H1 (cell line): ENCODE data around the gene RPL6. TPM values are rescaled to one million over a fixed set of nuclear protein-coding genes. Genes with fewer than 3 reads are reported as not detected.

ENCODE experiments used
- CTCF ChIA-PET: fragments of 300-600 bp; sonication (Branson Sonifier 250); formaldehyde crosslinking; loops from one replicate; lab custom pipeline; 2021; ENCODE audit not compliant: partially characterized antibody; lab: Charles Lee
- POLR2A ChIA-PET: fragments of 300-600 bp; sonication (Branson Sonifier 250); formaldehyde crosslinking; loops from one replicate; lab custom pipeline; 2021; ENCODE audit warnings: inconsistent platforms; ENCODE audit not compliant: partially characterized antibody; lab: Charles Lee
- DNase-seq, 2 experiments: peaks; one replicate each; pipeline versions ENCODE4 v3.0.0 to v3.0.0-alpha.2; 2010 to 2022; ENCODE audit warnings: low spot score in 2 of 2, low read depth in 1 of 2, mixed read lengths in 1 of 2
- FAIRE-seq: peaks from 2 replicates; lab custom pipeline; 2011; peaks lifted over from hg19 to GRCh38; lab: Jason Lieb, UNC
- H2AFZ ChIP-seq: 2 replicates; pipeline ENCODE4 v1.8.1; 2012; ENCODE audit warnings: low read length, inconsistent platforms
- H2AK5ac ChIP-seq: 2 replicates; pipeline ENCODE4 v1.6.1; 2013; ENCODE audit warnings: low read depth, low read length
- H2BK120ac ChIP-seq: replicated peaks from 2 replicates; pipeline ENCODE3; 2013; ENCODE audit warnings: low read depth, low read length, inconsistent platforms
- H2BK12ac ChIP-seq: 2 replicates; pipeline ENCODE4 v1.6.1; 2013; ENCODE audit warnings: low read depth, low read length
- H2BK15ac ChIP-seq: 2 replicates; pipeline ENCODE4 v1.6.1; 2013; ENCODE audit warnings: low read length
- H2BK20ac ChIP-seq: 2 replicates; pipeline ENCODE4 v1.6.1; 2013; ENCODE audit warnings: low read length
- H2BK5ac ChIP-seq: 2 replicates; pipeline ENCODE4 v1.6.1; 2013; ENCODE audit warnings: low read depth, low read length
- H3K14ac ChIP-seq: 2 replicates; pipeline ENCODE4 v1.6.1; 2013; ENCODE audit warnings: inconsistent platforms; ENCODE audit not compliant: insufficient read length
- H3K18ac ChIP-seq: 2 replicates; pipeline ENCODE4 v1.6.1; 2013; ENCODE audit warnings: low read length; ENCODE audit errors: extremely low read depth
- H3K23ac ChIP-seq: 2 replicates; pipeline ENCODE4 v1.6.1; 2013; ENCODE audit warnings: inconsistent platforms; ENCODE audit not compliant: insufficient read length
- H3K23me2 ChIP-seq: 2 replicates; pipeline ENCODE4 v1.6.1; 2013; ENCODE audit warnings: low read depth, low read length
- H3K27ac ChIP-seq: 2 replicates; pipeline ENCODE4 v1.6.1; 2011; ENCODE audit warnings: low read depth, low read length, inconsistent platforms
- H3K27me3 ChIP-seq, 4 experiments: replicated peaks in 1 of 4; 1 replicate in 1 of 4; 2 replicates in 3 of 4; pipeline versions ENCODE4 v1.6.1 to v1.8.1; 2011 to 2013; ENCODE audit warnings: low read length in 3 of 4, mild to moderate bottlenecking in 3 of 4, inconsistent platforms in 2 of 4, mixed read lengths in 2 of 4, moderate library complexity in 1 of 4; ENCODE audit not compliant: control insufficient read depth in 3 of 4, insufficient read depth in 3 of 4; ENCODE audit errors: extremely low read depth in 1 of 4
- H3K36me3 ChIP-seq, 4 experiments: 2 replicates each; pipeline versions ENCODE4 v1.6.1 to v1.8.1; 2011 to 2013; ENCODE audit warnings: mild to moderate bottlenecking in 4 of 4, low read length in 3 of 4, moderate library complexity in 2 of 4, control low read depth in 1 of 4, inconsistent platforms in 1 of 4; ENCODE audit not compliant: insufficient read depth in 4 of 4, control insufficient read depth in 2 of 4
- H3K4ac ChIP-seq: replicated peaks from 2 replicates; pipeline ENCODE3; 2013; ENCODE audit warnings: low read length, low read depth, mixed read lengths, inconsistent platforms; ENCODE audit not compliant: insufficient read length
- H3K4me1 ChIP-seq, 4 experiments: replicated peaks in 1 of 4; 1 replicate in 1 of 4; 2 replicates in 3 of 4; pipeline versions ENCODE4 v1.6.1 to v1.8.1; 2011 to 2013; ENCODE audit warnings: low read length in 3 of 4, inconsistent platforms in 2 of 4, mixed read lengths in 1 of 4; ENCODE audit not compliant: insufficient read depth in 4 of 4, control insufficient read depth in 3 of 4
- H3K4me2 ChIP-seq, 2 experiments: 2 replicates each; pipeline versions ENCODE4 v1.6.1 to v1.8.1; 2011 to 2013; ENCODE audit warnings: low read depth in 2 of 2, low read length in 2 of 2, control low read depth in 1 of 2, inconsistent platforms in 1 of 2, mild to moderate bottlenecking in 1 of 2; ENCODE audit not compliant: insufficient read depth in 1 of 2
- H3K4me3 ChIP-seq, 4 experiments: fragments of 200-600, 300-600 bp in 1 of 4; sonication (generic), shearing (Covaris generic), sonication (Bioruptor Twin) in 1 of 4; 2 replicates each; pipeline versions ENCODE4 v1.5.1 to v1.8.1; 2011 to 2016; ENCODE audit warnings: low read length in 4 of 4, low read depth in 3 of 4, control low read depth in 2 of 4, inconsistent platforms in 2 of 4, mild to moderate bottlenecking in 2 of 4, mixed read lengths in 1 of 4, moderate library complexity in 1 of 4; ENCODE audit not compliant: insufficient read depth in 2 of 4; ENCODE audit errors: extremely low read depth in 1 of 4
- H3K56ac ChIP-seq: replicated peaks from 2 replicates; pipeline ENCODE3; 2013; ENCODE audit warnings: low read depth, mild to moderate bottlenecking, mixed read lengths, low read length, inconsistent platforms; ENCODE audit not compliant: insufficient read length
- H3K79me1 ChIP-seq: 2 replicates; pipeline ENCODE4 v1.6.1; 2013; ENCODE audit warnings: low read depth, low read length, control low read depth
- H3K79me2 ChIP-seq, 2 experiments: 2 replicates each; pipeline versions ENCODE4 v1.6.1 to v1.8.1; 2012 to 2013; ENCODE audit warnings: low read length in 2 of 2, mild to moderate bottlenecking in 2 of 2, inconsistent platforms in 1 of 2; ENCODE audit not compliant: insufficient read depth in 2 of 2, control insufficient read depth in 1 of 2
- H3K9ac ChIP-seq, 4 experiments: replicated peaks in 1 of 4; 1 replicate in 1 of 4; 2 replicates in 3 of 4; pipeline versions ENCODE4 v1.6.1 to v1.8.1; 2011 to 2013; ENCODE audit warnings: low read depth in 3 of 4, low read length in 3 of 4, control low read depth in 2 of 4, mild to moderate bottlenecking in 2 of 4, moderate library complexity in 2 of 4, inconsistent platforms in 1 of 4; ENCODE audit errors: extremely low read depth in 1 of 4
- H3K9me3 ChIP-seq, 2 experiments: 2 replicates each; pipeline versions ENCODE4 v1.6.1 to v1.8.1; 2012 to 2013; ENCODE audit warnings: mild to moderate bottlenecking in 2 of 2, moderate library complexity in 2 of 2, control low read depth in 1 of 2, inconsistent platforms in 1 of 2, low read depth in 1 of 2, low read length in 1 of 2, mixed read lengths in 1 of 2; ENCODE audit not compliant: insufficient read depth in 2 of 2
- H4K20me1 ChIP-seq, 2 experiments: replicated peaks in 1 of 2; 2 replicates each; pipeline versions ENCODE3 to v1.8.1; 2011 to 2013; ENCODE audit warnings: inconsistent platforms in 2 of 2, low read length in 2 of 2, mild to moderate bottlenecking in 1 of 2; ENCODE audit not compliant: insufficient read depth in 2 of 2, control insufficient read depth in 1 of 2
- H4K5ac ChIP-seq: 2 replicates; pipeline ENCODE4 v1.6.1; 2013; ENCODE audit warnings: low read length, low read depth, mixed read lengths, inconsistent platforms; ENCODE audit not compliant: insufficient read length
- H4K8ac ChIP-seq: 2 replicates; pipeline ENCODE4 v1.8.0; 2013; ENCODE audit warnings: mild to moderate bottlenecking, moderate library complexity, low read length, inconsistent platforms; ENCODE audit not compliant: insufficient read depth; ENCODE audit errors: extremely low read depth
- H4K91ac ChIP-seq: replicated peaks from 2 replicates; pipeline ENCODE3; 2013; ENCODE audit warnings: low read length, mixed read lengths, inconsistent platforms; ENCODE audit not compliant: insufficient read length
- BACH1 ChIP-seq: IDR thresholded peaks from 2 replicates; pipeline ENCODE4 v1.6.1; 2012; ENCODE audit warnings: low read length, improper control_type of control experiment
- BCL11A ChIP-seq, 2 experiments: IDR thresholded peaks; one replicate each; pipeline ENCODE4 v1.6.1; 2011; ENCODE audit warnings: low read depth in 2 of 2, low read length in 2 of 2, mild to moderate bottlenecking in 2 of 2
- POLR2A ChIP-seq, 2 experiments: IDR thresholded peaks; 1 replicate in 1 of 2; 2 replicates in 1 of 2; pipeline ENCODE4 v1.6.1; 2011; ENCODE audit warnings: low read depth in 2 of 2, low read length in 2 of 2, mild to moderate bottlenecking in 2 of 2; ENCODE audit errors: control extremely low read depth in 1 of 2
- RNF2 ChIP-seq: fragments of 200-900, 300-1000 bp; sonication (generic); IDR thresholded peaks from 2 replicates; pipeline ENCODE4 v1.7.1; 2016; ENCODE audit warnings: borderline replicate concordance, low read depth, mild to moderate bottlenecking, antibody characterized with exemption, low read length; ENCODE audit not compliant: poor library complexity, severe bottlenecking; ENCODE audit errors: missing control alignments
- WGBS, 2 experiments: shearing (Covaris generic) in 1 of 2; methylation state at CpG; one replicate each; pipeline versions ENCODE4 v1.1.6 to v1.1.7; 2013 to 2015; ENCODE audit warnings: low lambda C conversion rate in 2 of 2, mixed read lengths in 2 of 2, inconsistent platforms in 1 of 2, low coverage in 1 of 2, missing lambda C conversion rate in 1 of 2; ENCODE audit not compliant: insufficient replicate concordance in 2 of 2, insufficient coverage in 1 of 2, insufficient read length in 1 of 2; ENCODE audit errors: extremely low coverage in 1 of 2, missing lambda C conversion rate in 1 of 2; 5-methylcytosine and 5-hydroxymethylcytosine counted together
- polyA plus RNA-seq, 7 experiments: library from polyadenylated mRNA; depleted of rRNA in 3 of 7; stranded (reverse) in 5 of 7; unstranded in 2 of 7; fragments of >200 nt in 5 of 7; fragments of 200-250 nt in 2 of 7; gene quantifications; 1 replicate in 5 of 7; 2 replicates in 1 of 7; 4 replicates in 1 of 7; pipeline versions ENCODE4 v1.2.1 to v1.2.3, GENCODE V29; 2011 to 2013; ENCODE audit warnings: missing spikeins in 2 of 7, mixed read lengths in 2 of 7
- total RNA-seq: library from RNA; stranded (reverse); fragmentation: NEBNext Ultra II Directional; extraction: Animal tissue kit (Norgen Biotek cat#: 25700); gene quantifications from 2 replicates; pipeline ENCODE4 v1.2.1, GENCODE V29; 2021

Gene RPL6
- total and polyA plus RNA-seq, 2 of the 8 experiments (the other 6 are each of a cell fraction or from before 2014, with no cell fraction given): 1,073 to 1,643 TPM

GRCh38 chr12:112406519-112407488 lies 2.6 kb downstream of the RPL6 start:
- Histone ChIP-seq H2BK20ac (no peak overlapping the region), H3K14ac (no peak overlapping the region), H3K27me3 (no peaks in the 10 kb centered on the region), H4K20me1 (peaks cover 6% of the 10 kb centered on the region in 2 experiments), H3K4me2 (peak overlapping the region; percentile 78 to 84; a peak in 3 of 4 replicates), H3K4me3 (peak overlapping the region in 2 of 4 experiments; percentile 80 to 96; a peak in 2 of 8 replicates), H3K23me2 (peaks cover 2% of the 10 kb centered on the region; the same call in 1 of the 2 replicates), H3K4ac (no peak overlapping the region), H2BK15ac (no peak overlapping the region), H2AFZ (no peak overlapping the region), H3K9me3 (no peaks in the 10 kb centered on the region), H3K23ac (no peak overlapping the region), H2AK5ac (no peak overlapping the region), H4K5ac (no peak overlapping the region), H3K79me1 (no peaks in the 10 kb centered on the region), H2BK5ac (no peak overlapping the region), H3K79me2 (peaks cover 0 to 22% of the 10 kb centered on the region in 2 experiments; a peak in 3 of 4 replicates), H3K56ac (no peak overlapping the region), H3K9ac (no peak overlapping the region; a peak in 1 of 7 replicates), H3K36me3 (peaks cover 26 to 50% (median 41%) of the 10 kb centered on the region in 4 experiments), H4K91ac (no peak overlapping the region), H3K18ac (no peak overlapping the region), H3K27ac (no peak overlapping the region), H3K4me1 (no peaks in the 10 kb centered on the region; a peak in 1 of 7 replicates), H2BK12ac (no peak overlapping the region), H4K8ac (no peak overlapping the region), H2BK120ac (no peak overlapping the region)
- ChIA-PET CTCF (no interaction called here), POLR2A (interaction anchor here (0.5 to 5.3 kb wide), 10 partner anchors 10 to 393 kb away, joined by 3 to 59 read pairs (median 4); partner anchors contain the start of genes ERP29 and PTPN11)
- FAIRE-seq: no peak
- TF ChIP-seq RNF2: no peak
- no peak for TF ChIP-seq BACH1
- no peak for TF ChIP-seq BCL11A (IDR thresholded peaks at IDR 0.05; ENCODE audit: low read depth in 2 of 2, low read length in 2 of 2)
- peak in 1 of 2 experiments; percentile 63; a peak in 2 of 3 replicates for TF ChIP-seq POLR2A (IDR thresholded peaks at IDR 0.05; ENCODE audit: control extremely low read depth in 1 of 2, low read depth in 2 of 2, low read length in 2 of 2)
- WGBS, 2 experiments: 94% methylated on average over 11 of the region's 11 CpGs; no CpG with 5 or more reads in 1 of the 2 experiments
- no peak for DNase-seq
